HepG2 (cell line): ENCODE results near the gene VDR. TPM values are rescaled to one million over a fixed set of nuclear protein-coding genes. Genes with fewer than 3 reads are reported as not detected.

Source experiments
- ATAC-seq: fragments of 200-7000 bp; cut with Tn5 transposase; 3 replicates; pipeline ENCODE4 v1.9.1; 2020; ENCODE audit warnings: mild to moderate bottlenecking, moderate library complexity
- BruUV-seq: library from RNA; stranded (reverse); fragments of 400-500 nt; replicated peaks from 2 replicates; lab custom pipeline; 2021; lab: Mats Ljungman, UMichigan
- CTCF ChIA-PET: fragments of 300-600 bp; formaldehyde crosslinking; extraction: SDS; loops from one replicate; lab custom pipeline; 2021; ENCODE audit warnings: low total read pairs, inconsistent platforms, low intra/inter-chr PET ratio; lab: Yijun Ruan, JAX
- POLR2A ChIA-PET: fragments of 350-600 bp; sonication (Branson Sonifier 250); formaldehyde crosslinking; loops from one replicate; lab custom pipeline; 2020; ENCODE audit warnings: antibody characterized with exemption, inconsistent platforms; lab: Yijun Ruan, JAX
- DNase-seq: peaks from one replicate; pipeline ENCODE4 v3.0.0-alpha.2; 2015; ENCODE audit warnings: low spot score
- FAIRE-seq: peaks from 3 replicates; lab custom pipeline; 2011; peaks lifted over from hg19 to GRCh38; lab: Jason Lieb, UNC
- H2AFZ ChIP-seq: one replicate; pipeline ENCODE4 v1.6.1; 2011; ENCODE audit warnings: low read length, inconsistent platforms
- H3K27ac ChIP-seq: fragments of 300-600 bp; 3 replicates; pipeline ENCODE4 v1.8.0; 2011; ENCODE audit warnings: mixed run types, mild to moderate bottlenecking, mixed read lengths, low read length, inconsistent platforms; ENCODE audit not compliant: insufficient read depth; ENCODE audit errors: extremely low read length
- H3K27me3 ChIP-seq, 2 experiments: fragments of 200-600 bp in 1 of 2; 2 replicates in 1 of 2; 3 replicates in 1 of 2; pipeline versions ENCODE4 v1.6.0 to v1.8.0; 2011; ENCODE audit warnings: low read length in 2 of 2, mild to moderate bottlenecking in 2 of 2, moderate library complexity in 2 of 2, inconsistent platforms in 1 of 2; ENCODE audit not compliant: insufficient read depth in 2 of 2, control insufficient read depth in 1 of 2
- H3K36me3 ChIP-seq, 2 experiments: fragments of 200-600 bp in 1 of 2; replicated peaks in 1 of 2; 2 replicates in 1 of 2; 3 replicates in 1 of 2; pipeline versions ENCODE4 v1.5.1 to v1.8.0; 2011; ENCODE audit warnings: low read length in 2 of 2, inconsistent platforms in 1 of 2; ENCODE audit not compliant: insufficient read depth in 2 of 2, control insufficient read depth in 1 of 2
- H3K4me1 ChIP-seq: 2 replicates; pipeline ENCODE4 v1.5.1; 2012; ENCODE audit warnings: low read length, inconsistent platforms; ENCODE audit not compliant: insufficient read depth
- H3K4me2 ChIP-seq: 2 replicates; pipeline ENCODE4 v1.6.0; 2011; ENCODE audit warnings: low read depth, low read length, inconsistent platforms
- H3K4me3 ChIP-seq, 3 experiments: fragments of 200-600 bp in 1 of 3; sonication (generic), shearing (Covaris generic) in 1 of 3; replicated peaks in 1 of 3; 2 replicates each; pipeline ENCODE4 v1.5.1; 2011 to 2016; ENCODE audit warnings: low read length in 3 of 3, inconsistent platforms in 2 of 3, low read depth in 2 of 3, mild to moderate bottlenecking in 2 of 3, control low read depth in 1 of 3, mixed read lengths in 1 of 3; ENCODE audit not compliant: insufficient read depth in 1 of 3
- H3K79me2 ChIP-seq: one replicate; pipeline ENCODE4 v1.6.1; 2011; ENCODE audit warnings: low read length, inconsistent platforms; ENCODE audit not compliant: insufficient read depth
- H3K9ac ChIP-seq: 2 replicates; pipeline ENCODE4 v1.6.0; 2011; ENCODE audit warnings: mild to moderate bottlenecking, low read depth, low read length, inconsistent platforms; ENCODE audit not compliant: insufficient read depth
- H3K9me3 ChIP-seq: 2 replicates; pipeline ENCODE4 v1.5.1; 2012; ENCODE audit warnings: mild to moderate bottlenecking, low read length
- H4K20me1 ChIP-seq: 2 replicates; pipeline ENCODE4 v1.6.0; 2011; ENCODE audit warnings: inconsistent platforms, mild to moderate bottlenecking, low read length, moderate library complexity; ENCODE audit not compliant: insufficient read depth
- CBX5 ChIP-seq: sonication (generic); formaldehyde crosslinking; IDR thresholded peaks from 2 replicates; pipeline ENCODE4 v1.4.0; 2020; ENCODE audit warnings: missing genetic modification reagents, borderline replicate concordance
- CHCHD3 ChIP-seq: sonication (generic); formaldehyde crosslinking; IDR thresholded peaks from 2 replicates; pipeline ENCODE4 v1.8.0; 2022; ENCODE audit warnings: mild to moderate bottlenecking, missing genetic modification reagents, moderate library complexity
- FLYWCH1 ChIP-seq: sonication (generic); formaldehyde crosslinking; IDR thresholded peaks from 2 replicates; pipeline ENCODE4 v1.8.1; 2023; ENCODE audit warnings: mild to moderate bottlenecking, missing genetic modification reagents
- HOXA9 ChIP-seq: sonication (generic); formaldehyde crosslinking; IDR thresholded peaks from 2 replicates; pipeline ENCODE4 v1.8.1; 2022; ENCODE audit warnings: missing genetic modification reagents, mild to moderate bottlenecking, moderate library complexity, borderline replicate concordance
- PRMT3 ChIP-seq: sonication (generic); formaldehyde crosslinking; IDR thresholded peaks from 2 replicates; pipeline ENCODE4 v1.8.1; 2022; ENCODE audit warnings: low read depth, mild to moderate bottlenecking, moderate library complexity, missing genetic modification reagents, borderline replicate concordance
- SALL1 ChIP-seq: sonication (generic); formaldehyde crosslinking; IDR thresholded peaks from 2 replicates; pipeline ENCODE4 v1.8.0; 2022; ENCODE audit warnings: mild to moderate bottlenecking, missing genetic modification reagents
- ZFP82 ChIP-seq: sonication (generic); formaldehyde crosslinking; IDR thresholded peaks from 2 replicates; pipeline ENCODE4 v1.5.1; 2020; ENCODE audit warnings: mild to moderate bottlenecking, missing genetic modification reagents, borderline replicate concordance
- ZNF501 ChIP-seq: sonication (generic); formaldehyde crosslinking; IDR thresholded peaks from 2 replicates; pipeline ENCODE4 v1.5.1; 2020; ENCODE audit warnings: mild to moderate bottlenecking, moderate library complexity, missing genetic modification reagents
- ZNF7 ChIP-seq: IDR thresholded peaks from 2 replicates; pipeline ENCODE4 v1.6.1; 2016; ENCODE audit warnings: missing biosample characterization, missing genetic modification reagents
- WGBS: methylation state at CpG from one replicate; pipeline ENCODE4 v1.1.6; 2017; ENCODE audit warnings: low lambda C conversion rate; 5-methylcytosine and 5-hydroxymethylcytosine counted together
- in situ Hi-C: cut with HindIII; loops from 2 replicates; pipeline ENCODE4 v1.10.0; 2017; ENCODE audit warnings: low pct_unique_long_range_greater_than_20kb; ENCODE audit not compliant: extremely low pct_ligation_motif_present
- intact Hi-C: fragments of 100-400 bp; cut with micrococcal nuclease; formaldehyde crosslinking; loops from one replicate; pipeline ENCODE4 v1.10.0; 2022; ENCODE audit not compliant: unreplicated experiment
- polyA plus RNA-seq, 8 experiments: library from polyadenylated mRNA; depleted of rRNA in 3 of 8; stranded (reverse) in 7 of 8; unstranded in 1 of 8; fragments of >200 nt; fragmentation: Illumina TruSeq in 4 of 8; extraction: Trizol in 4 of 8; gene quantifications; 2 replicates each; pipeline versions ENCODE4 v1.2.1 to v1.2.3, GENCODE V29; 2011 to 2016; ENCODE audit warnings: low read depth in 4 of 8, missing spikeins in 1 of 8, mixed read lengths in 1 of 8; ENCODE audit not compliant: insufficient read depth in 1 of 8
- total RNA-seq, 5 experiments: library from RNA; depleted of rRNA; stranded (reverse); fragments of >200 nt; fragmentation: Illumina TruSeq; extraction: Trizol; gene quantifications; 2 replicates each; pipeline ENCODE4 v1.2.3, GENCODE V29; 2016; ENCODE audit warnings: low read depth in 1 of 5
- TF ChIP-seq, protein P1 (sequence below): sonication (generic); formaldehyde crosslinking; conservative IDR thresholded peaks from 2 replicates; pipeline ENCODE4 v1.4.0; 2020; ENCODE audit warnings: mild to moderate bottlenecking, missing genetic modification reagents, moderate library complexity

The VDR gene
- total and polyA plus RNA-seq, 2 of the 13 experiments (the other 11 are each of a cell fraction or from before 2014, with no cell fraction given): 0.08 to 0.33 TPM

DNA sequence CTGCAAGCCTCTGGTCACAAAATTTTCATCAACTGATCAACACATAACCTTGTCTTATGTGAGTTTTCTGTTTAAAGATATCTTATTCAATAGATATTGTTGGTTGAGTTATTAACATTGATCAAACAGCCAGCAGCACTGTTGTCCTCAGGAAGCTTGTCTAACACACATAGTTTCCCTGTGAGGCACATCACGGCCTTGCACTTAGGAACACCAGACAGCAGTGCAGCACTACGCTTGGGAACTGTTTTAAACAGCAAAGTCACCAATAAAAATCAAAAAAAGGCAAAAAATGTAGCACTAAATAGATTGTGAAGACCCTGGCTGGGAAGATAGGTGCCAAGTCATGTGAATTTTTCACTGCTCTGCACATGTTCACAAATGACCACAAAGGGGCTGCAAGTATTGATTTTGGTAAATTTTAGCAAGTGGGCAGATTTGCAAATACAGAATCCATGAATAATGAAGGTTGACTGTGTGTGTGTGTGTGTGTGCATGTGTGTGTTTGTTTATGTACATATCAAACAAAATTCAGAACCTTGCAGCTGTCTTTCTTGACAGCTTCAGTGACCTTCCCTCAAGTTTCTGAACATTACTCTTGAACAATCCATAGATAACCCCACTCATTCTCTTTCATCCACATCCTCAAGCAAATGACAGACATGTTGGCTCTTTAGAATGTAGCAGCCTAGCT lies 28.9 kb downstream of the VDR start:
- TF ChIP-seq FLYWCH1 (no peak), HOXA9 (CRISPR knock-in tag) (no peak), CHCHD3 (CRISPR knock-in tag) (no peak), CBX5 (no peak), ZNF501 (CRISPR knock-in tag) (no peak), ZNF7 (CRISPR knock-in tag) (0 out of 2 replicates have a peak, but pooled peaks have one; percentile 20), ZFP82 (CRISPR knock-in tag) (no peak), PRMT3 (CRISPR knock-in tag) (no peak), SALL1 (0 out of 2 replicates have a peak, but pooled peaks have one; percentile 17)
- TF ChIP-seq, protein P1, sequence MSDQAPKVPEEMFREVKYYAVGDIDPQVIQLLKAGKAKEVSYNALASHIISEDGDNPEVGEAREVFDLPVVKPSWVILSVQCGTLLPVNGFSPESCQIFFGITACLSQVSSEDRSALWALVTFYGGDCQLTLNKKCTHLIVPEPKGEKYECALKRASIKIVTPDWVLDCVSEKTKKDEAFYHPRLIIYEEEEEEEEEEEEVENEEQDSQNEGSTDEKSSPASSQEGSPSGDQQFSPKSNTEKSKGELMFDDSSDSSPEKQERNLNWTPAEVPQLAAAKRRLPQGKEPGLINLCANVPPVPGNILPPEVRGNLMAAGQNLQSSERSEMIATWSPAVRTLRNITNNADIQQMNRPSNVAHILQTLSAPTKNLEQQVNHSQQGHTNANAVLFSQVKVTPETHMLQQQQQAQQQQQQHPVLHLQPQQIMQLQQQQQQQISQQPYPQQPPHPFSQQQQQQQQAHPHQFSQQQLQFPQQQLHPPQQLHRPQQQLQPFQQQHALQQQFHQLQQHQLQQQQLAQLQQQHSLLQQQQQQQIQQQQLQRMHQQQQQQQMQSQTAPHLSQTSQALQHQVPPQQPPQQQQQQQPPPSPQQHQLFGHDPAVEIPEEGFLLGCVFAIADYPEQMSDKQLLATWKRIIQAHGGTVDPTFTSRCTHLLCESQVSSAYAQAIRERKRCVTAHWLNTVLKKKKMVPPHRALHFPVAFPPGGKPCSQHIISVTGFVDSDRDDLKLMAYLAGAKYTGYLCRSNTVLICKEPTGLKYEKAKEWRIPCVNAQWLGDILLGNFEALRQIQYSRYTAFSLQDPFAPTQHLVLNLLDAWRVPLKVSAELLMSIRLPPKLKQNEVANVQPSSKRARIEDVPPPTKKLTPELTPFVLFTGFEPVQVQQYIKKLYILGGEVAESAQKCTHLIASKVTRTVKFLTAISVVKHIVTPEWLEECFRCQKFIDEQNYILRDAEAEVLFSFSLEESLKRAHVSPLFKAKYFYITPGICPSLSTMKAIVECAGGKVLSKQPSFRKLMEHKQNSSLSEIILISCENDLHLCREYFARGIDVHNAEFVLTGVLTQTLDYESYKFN (CRISPR knock-in tag): peak; percentile 41; the same call in 1 of the 2 replicates
- Histone ChIP-seq H3K36me3 (no peaks in the 10 kb centered on the region), H3K4me2 (peak overlapping the region; percentile 15; the same call in 1 of the 2 replicates), H3K27me3 (no peaks in the 10 kb centered on the region), H4K20me1 (no peaks in the 10 kb centered on the region), H3K79me2 (no peaks in the 10 kb centered on the region), H3K27ac (peak overlapping the region; percentile 61), H3K9ac (no peak overlapping the region), H3K9me3 (no peaks in the 10 kb centered on the region), H3K4me1 (peaks cover 39% of the 10 kb centered on the region), H2AFZ (no peak overlapping the region), H3K4me3 (no peak overlapping the region)
- CTCF ChIA-PET: no interaction called here
- DNase-seq (no peak), ATAC-seq (peak; percentile 84), FAIRE-seq (no peak)
- BruUV-seq: no TSS peak
- POLR2A ChIA-PET: no interaction called here
- intact Hi-C loops (no loop called here), in situ Hi-C loops (no loop called here)
- 16% methylated on average over 2 of the region's 2 CpGs for WGBS
